HG02884 (cell line): Measurements from ENCODE around the gene ZAR1L.

Experiments used
- ATAC-seq: cut with Tn5 transposase; IDR thresholded peaks from one replicate; pipeline ENCODE4 v1.9.1; 2021; ENCODE audit warnings: mild to moderate bottlenecking, moderate library complexity; ENCODE audit not compliant: unreplicated experiment

ZAR1L gene

GRCh38 chr13:32305646-32306045, 9.5 kb downstream of the ZAR1L start:
- no peak for ATAC-seq

GRCh38 chr13:32302461-32302860, 12.7 kb downstream of the ZAR1L start:
- no peak for ATAC-seq

DNA sequence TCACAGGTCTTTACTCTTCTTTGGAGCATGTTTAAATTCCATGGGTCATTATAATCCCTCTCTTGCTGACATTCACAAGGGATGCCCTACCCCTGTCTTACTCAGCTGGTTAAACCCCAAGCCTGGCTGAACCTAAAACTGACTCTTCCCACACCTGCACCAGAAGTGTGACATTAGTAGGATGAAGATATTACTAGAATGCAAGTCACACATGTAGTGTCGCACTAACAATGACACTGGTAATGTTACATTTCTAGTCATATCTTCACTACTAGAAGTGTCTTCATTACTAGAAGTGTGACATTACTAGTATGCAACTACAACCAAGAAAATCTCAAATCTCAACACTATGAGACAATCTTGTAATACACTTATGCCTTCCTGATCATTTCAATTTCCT, 14.2 kb downstream of the ZAR1L start:
- no peak for ATAC-seq

DNA sequence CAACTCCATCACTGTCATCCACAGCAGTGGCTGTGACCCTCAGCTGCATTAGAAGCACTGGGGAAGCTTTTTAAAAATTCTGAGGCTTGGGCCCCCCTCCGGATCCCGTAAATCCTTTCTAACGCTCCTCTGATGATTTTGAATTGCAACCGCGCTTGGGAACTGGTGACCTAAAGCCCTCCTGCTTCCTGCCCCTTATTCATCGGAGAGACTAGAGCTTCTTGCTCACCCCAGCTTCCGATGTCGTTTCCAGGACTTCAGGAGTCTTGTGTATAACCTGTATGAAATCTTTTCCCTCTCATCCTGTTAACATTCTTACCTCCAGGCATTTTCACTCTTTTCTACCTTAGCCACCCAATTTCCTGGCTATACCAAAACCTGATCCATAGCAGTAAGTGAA, 14.8 kb downstream of the ZAR1L start:
- no peak for ATAC-seq

DNA sequence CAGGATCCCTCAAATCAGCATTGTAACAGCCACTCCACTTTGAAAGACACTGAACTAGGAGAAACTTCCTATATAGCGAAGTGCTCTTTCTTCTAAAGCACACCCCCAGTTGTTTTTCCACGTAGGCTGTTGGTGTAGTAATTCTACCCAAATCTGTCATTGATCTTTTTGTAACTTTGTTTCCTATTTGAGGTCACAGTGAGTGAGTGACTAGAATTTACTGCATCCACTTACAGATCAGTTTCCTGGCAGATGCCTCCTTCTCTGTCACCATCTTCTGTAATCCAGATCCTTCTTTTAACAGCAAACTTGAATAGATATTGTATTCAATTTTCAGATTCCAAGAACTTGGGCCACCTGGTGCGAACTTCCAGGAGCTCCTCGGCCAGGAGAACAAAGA, 15.3 kb downstream of the ZAR1L start:
- no peak for ATAC-seq

- ATAC-seq: no peak
These were observed 16.5 kb downstream of the ZAR1L start for GRCh38 chr13:32298695-32299094.

DNA sequence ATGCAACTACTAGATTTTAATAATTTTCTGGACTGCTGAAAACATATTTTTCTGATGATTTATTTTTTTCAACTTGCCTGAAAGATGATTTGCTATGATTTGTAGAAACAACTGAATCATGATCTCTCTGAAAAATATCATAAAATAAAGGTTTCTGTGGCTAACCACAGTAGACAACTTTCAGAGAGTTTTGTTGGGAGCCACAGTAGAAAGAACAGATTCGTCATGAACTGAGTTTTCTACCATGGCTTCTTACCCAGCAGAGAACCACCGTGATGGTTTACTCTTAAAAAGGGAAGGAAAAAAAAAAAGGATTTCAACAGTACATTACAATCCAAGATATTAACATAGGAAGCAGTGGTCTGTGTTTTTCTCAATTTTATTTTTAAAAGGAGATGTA, 18.0 kb downstream of the ZAR1L start:
- no peak for ATAC-seq

GRCh38 chr13:32285633-32285965, 29.6 kb downstream of the ZAR1L start:
- no peak for ATAC-seq

DNA sequence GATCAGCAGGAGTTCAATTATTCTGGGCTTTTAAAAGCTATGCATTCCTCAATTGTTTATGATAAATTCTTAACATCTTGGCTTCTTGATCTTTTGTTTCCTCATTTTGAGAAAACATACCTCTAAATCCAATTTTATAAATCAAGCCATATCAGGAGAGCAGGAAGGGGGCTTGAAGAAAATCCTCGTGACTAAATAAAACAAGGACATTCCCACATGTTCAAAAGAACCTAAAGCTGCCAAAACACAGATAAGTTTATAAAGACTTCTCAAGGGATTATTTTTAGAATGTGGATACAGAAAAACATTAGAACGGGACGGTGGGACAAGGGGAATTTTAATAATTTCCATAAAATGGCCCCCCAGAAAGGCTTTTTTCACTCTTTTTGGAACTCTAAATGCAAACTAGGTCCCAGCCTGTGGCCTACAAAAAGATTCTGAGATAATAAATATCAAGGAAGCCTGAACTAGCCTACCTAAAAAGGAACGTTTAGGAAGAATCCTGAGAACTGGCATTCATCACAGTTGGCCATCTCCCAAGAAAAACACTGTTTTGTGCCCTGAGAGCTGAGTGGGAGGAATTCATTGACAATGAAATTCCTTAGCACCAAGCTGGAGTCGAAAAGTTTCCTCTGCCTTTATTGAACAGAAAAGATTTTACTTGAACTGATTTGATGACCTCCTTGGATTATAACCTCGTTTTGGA, 30.1 kb downstream of the ZAR1L start:
- no peak for ATAC-seq

- ATAC-seq: no peak
These were observed 33.0 kb downstream of the ZAR1L start for GRCh38 chr13:32282096-32282711.

- ATAC-seq: no peak
These were observed 34.1 kb downstream of the ZAR1L start for GRCh38 chr13:32281096-32281495.

DNA sequence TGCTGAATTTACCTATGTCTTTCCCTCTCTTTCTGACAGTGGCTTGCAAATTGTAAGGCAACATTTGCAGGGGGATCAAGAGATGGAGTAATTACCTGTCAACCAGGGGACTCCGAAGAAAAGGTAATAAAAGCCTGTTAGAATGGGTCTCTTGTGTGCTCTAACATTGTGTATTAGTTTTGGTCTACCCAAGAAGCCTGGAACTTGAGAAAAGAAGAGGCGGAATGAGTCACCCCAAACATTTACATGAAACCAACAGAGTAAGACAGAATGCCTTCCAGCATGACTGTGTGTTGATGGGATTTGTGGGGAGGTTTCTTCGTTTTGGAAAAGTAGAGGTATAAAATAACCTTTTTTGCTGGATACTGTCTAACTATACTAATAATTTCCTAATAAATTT, 36.7 kb downstream of the ZAR1L start:
- no peak for ATAC-seq

DNA sequence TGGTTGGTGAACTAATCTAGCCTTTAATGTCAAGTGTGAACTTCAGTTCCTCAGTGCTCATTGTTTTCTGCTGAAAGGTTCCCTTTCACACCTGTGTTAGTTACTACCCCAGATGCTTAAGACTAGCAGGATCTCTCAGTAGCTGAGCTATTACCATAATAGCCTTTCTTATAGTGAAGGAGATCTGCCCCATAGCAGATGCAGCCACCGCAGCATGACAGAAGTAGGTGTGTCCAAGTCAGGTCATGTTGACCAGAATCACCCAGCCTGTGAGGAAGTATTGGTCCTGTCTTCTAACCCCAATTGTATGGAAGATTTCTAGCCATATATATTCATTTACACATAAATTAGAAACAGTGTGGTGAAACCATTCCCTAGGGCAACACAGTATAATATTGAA, 37.3 kb downstream of the ZAR1L start:
- no peak for ATAC-seq

DNA sequence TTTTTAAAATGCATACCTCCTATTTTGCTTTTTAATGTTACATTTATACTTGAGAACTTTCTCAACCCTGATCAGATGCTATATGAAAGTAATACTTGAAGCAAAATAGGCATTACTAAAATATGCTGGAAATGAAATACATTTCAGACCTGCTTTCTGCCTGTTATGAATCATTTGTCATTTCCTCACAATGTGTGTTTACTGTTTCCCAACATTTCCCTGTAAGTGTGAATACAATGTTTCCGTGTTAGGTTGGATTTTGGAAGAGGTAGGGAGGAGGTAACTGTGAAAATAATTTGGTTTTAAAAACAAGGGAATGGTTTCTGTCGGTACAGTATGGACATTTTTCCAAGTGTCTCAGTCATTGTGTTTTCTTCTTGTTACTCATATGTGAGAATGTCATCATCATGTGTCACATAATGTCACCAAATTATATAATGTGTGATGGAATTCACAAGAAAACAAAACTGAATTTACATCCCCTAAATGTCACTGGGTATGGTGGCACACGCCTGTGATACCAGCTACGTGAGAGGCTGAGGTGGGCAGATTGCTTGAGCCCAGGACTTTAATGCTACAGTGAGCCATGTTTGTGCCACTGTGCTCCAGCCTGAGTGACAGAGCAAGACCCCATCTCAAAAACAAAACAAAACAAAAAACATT, 43.0 kb downstream of the ZAR1L start:
- ATAC-seq: no peak

GRCh38 chr13:32267836-32268439, 47.2 kb downstream of the ZAR1L start:
- peak; percentile 84 for ATAC-seq

- ATAC-seq: no peak
These were observed 49.0 kb downstream of the ZAR1L start for GRCh38 chr13:32266130-32266529.

DNA sequence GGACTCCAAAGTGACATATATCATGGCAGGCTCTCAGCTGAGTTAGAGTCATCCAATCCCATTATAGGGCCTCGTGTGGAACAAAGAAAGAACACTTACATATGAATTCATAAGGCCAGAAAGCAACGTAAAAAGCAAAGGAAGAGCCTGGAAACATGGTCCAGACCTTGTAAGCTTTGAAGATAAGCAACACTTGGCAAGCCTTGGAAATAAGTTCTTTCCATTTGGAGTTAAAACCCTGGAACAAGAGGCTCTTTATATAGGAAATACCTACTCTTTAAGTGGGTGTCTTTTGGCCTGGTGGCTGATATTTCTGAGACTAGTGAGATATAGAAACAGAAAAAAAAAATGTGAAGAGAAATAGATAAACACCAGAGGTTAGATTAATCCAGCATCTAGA, 49.4 kb downstream of the ZAR1L start:
- ATAC-seq: no peak

- no peak for ATAC-seq
These were observed 50.8 kb downstream of the ZAR1L start for GRCh38 chr13:32264407-32264806.

GRCh38 chr13:32262619-32263018, 52.5 kb downstream of the ZAR1L start:
- no peak for ATAC-seq

GRCh38 chr13:32262165-32262564, 53.0 kb downstream of the ZAR1L start:
- ATAC-seq: no peak

- no peak for ATAC-seq
These were observed 53.6 kb downstream of the ZAR1L start for GRCh38 chr13:32261567-32261966.

DNA sequence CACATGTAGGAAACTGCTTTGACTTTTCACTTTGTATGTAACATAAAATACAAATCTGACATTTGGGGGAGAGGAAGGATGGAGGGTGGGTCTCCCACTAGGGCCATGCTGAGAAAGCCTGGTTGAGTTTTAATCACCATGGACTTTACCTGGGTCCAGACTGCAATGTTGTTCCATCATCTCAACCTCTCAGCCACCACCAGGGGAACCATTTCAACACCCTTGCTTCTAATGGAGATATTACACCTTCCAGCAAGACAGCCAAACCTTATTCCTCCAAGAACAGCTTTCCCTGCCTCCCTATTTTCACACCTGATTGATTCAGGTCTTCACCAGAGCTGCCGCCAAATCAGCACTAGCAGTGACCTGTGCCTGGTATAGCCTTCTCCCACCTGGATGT, 56.0 kb downstream of the ZAR1L start:
- no peak for ATAC-seq
